GM19351 (cell line): Measurements from ENCODE around the gene LMNTD2.
"Not testable (repeated sequence)": the region's sequence is repeated elsewhere in the genome, so short reads cannot be mapped to it uniquely, and the experiment has no call there.

Source experiments
- ATAC-seq: cut with Tn5 transposase; IDR thresholded peaks from one replicate; pipeline ENCODE4 v1.9.1; 2021; ENCODE audit warnings: mild to moderate bottlenecking, moderate library complexity; ENCODE audit not compliant: unreplicated experiment

The LMNTD2 gene

GRCh38 chr11:516918-517685 lies 43.4 kb downstream of the LMNTD2 start:
- not testable (repeated sequence) for ATAC-seq

DNA sequence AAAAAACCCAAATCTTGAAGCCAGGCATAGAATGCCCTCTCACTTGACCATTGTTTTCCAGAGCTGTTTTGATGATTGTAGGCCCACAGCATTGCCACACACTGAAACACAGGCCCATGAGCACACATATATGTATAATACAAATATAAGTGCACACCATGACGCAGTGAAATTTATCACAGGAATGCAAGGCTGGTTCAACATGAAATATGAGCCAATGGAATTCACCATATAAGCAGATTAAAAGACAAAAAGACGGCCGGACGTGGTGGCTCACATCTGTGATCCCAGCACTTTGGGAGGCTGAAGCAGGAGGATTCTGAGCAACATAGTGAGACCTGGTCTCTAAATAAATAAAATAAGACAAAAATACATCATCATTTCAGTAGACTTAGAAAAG lies 44.1 kb downstream of the LMNTD2 start:
- no peak for ATAC-seq

DNA sequence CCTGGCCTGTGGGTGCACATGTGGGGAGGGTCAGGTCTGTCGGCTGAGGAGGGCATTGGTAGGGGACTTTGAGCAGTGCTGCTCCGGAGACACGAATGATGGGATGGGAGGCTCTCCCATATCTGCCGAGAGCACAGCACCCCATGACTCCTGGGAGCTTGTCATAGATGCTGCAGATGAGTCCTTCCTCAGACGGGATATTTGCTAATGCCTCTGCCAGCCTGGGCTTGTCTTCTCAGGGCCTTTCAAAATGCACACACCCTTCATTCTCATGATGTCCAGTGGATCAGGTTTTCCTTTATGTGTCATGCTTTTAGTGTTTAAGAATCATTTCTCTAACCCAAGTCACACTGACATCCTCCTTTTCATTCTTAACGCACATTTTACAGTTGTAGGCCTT lies 45.4 kb downstream of the LMNTD2 start:
- ATAC-seq = no peak

DNA sequence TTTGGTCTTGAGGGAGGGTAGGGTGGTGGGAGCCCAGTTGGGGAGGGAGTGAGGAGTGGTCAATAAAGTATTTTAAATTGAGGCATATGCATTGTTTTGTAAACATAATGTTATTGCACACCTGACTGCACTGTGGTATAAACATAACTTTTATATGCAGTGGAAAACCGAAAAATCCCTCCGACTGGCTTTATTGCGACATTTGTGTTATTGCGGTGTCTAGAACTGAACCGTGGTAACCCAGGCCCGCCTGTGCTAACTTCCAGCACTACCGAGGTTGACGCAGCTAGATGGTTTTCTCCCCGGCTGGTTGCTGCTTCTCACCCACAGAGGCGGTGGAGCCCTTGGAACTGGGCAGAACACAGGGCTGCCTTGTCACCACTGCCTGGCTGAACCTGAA lies 45.9 kb downstream of the LMNTD2 start:
- ATAC-seq = no peak

DNA sequence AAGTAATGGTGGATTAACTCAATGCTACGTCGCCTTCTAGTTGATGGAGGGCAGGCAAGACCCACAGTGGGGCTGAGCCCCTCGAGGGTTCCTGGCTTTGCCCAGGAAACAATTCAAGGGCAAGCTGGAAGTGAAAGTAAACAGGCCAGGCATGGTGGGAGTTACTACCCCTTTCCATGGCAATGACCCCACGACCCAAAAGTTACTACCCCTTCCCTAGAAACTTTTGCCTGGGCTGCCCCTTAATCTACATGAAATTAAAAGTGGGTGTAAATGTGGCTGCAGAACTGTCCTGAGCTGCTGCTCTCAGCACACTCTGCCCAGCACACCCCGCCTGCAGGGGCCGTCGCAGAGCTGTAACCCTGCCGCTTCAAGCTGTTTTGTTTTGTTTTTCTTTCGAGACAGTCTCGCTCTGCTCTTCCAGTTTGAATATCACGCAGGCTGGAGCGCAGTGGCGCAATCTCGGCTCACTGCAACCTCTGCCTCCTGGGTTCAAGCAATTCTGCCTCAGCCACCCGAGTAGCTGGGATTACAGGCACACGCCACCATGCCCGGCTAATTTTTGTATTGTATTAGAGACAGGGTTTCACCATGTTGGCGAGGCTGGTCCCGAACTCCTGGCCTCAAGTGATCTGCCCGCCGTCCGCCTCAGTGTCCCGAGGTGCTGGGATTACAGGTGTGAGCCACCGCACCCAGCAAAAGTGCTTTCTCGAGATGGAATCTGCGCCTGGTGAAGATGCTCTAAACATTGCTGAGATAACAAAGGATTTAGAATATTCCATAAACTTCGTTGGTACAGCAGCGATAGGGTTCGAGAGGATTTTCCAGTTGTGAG lies 47.6 kb downstream of the LMNTD2 start:
- no peak for ATAC-seq

DNA sequence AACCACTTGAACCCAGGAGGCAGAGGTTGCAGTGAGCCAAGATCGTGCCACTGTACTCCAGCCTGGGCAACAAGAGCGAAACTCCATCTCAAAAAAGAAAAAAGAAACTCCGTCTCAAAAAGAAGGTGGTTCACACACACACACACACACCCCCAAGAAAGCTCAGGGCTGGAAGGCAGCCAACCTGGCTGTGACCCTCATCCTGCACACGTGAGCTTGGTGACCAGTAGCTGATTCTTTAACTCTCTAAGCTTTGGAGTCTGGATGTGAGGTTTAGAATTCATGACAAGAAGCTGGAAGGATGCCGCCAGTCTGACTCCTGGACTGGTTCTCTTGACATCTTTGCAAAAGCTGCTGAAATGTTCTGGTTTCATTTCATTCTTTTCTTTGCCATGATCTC lies 51.6 kb downstream of the LMNTD2 start:
- ATAC-seq = no peak

- no peak for ATAC-seq
These were observed 52.6 kb downstream of the LMNTD2 start for GRCh38 chr11:507727-508515.

DNA sequence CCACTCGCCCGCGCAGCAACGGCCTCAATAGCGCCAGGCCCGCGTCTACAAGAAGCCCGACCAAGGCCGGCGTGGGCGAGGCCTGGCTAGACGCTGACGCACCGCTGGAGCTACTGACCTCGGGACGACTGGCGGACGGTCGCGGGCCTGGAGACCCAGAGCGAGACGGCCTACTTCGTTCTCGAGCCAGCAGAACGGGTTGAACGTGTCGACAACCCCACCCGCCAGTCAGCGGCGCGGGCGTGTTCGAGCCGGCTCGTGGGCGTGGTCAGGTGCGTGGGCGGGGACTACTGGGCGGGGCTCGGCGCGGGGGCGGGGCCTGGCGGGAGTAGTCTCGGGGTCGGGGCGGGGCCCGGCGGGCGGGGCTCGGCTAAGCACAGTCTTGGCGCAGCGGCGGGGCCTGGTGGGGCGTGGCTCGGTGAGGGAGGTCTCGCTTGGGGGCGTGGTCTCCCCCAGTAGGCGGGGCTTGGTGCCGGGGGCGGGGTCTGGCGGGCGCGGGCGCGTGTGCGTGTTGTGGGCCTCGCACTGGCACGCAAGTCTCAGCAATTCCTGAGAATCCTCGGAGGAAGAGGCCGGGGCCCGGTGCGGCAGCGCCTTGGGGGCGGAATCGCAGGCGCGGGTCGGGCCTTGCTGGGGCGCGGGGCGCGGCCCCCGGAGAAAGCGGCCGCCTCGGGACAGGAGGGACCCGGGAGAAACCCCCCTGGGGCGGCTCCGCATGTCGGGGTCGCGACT lies 53.4 kb downstream of the LMNTD2 start, which contains the start of gene RNH1:
Gene RNH1 (minus strand): TSS at position 248 of the 732 bp plus-strand sequence. CDS start 5,080 bp downstream, outside the sequence.
- peak; percentile 43 for ATAC-seq

- peak; percentile 67 for ATAC-seq
These were observed 54.1 kb downstream of the LMNTD2 start for GRCh38 chr11:506238-506994.

GRCh38 chr11:504994-505344 lies 55.6 kb downstream of the LMNTD2 start:
- no peak for ATAC-seq
